DOHH2 (cell line): ENCODE results near the gene TXNIP.

Experiments used
- EZH2phosphoT487 ChIP-seq: fragments of 200-600 bp; sonication (generic); IDR thresholded peaks from 2 replicates; pipeline ENCODE4 v1.6.1; 2017; ENCODE audit warnings: borderline replicate concordance, mild to moderate bottlenecking, antibody characterized with exemption, low read length, moderate library complexity, mixed read lengths
- TF ChIP-seq, protein P1 (sequence below): fragments of 200-600 bp; sonication (generic); IDR thresholded peaks from one replicate; pipeline ENCODE4 v1.5.1; 2014; ENCODE audit warnings: antibody characterized with exemption, mild to moderate bottlenecking, low read depth, low read length; ENCODE audit not compliant: poor library complexity, severe bottlenecking

DNA sequence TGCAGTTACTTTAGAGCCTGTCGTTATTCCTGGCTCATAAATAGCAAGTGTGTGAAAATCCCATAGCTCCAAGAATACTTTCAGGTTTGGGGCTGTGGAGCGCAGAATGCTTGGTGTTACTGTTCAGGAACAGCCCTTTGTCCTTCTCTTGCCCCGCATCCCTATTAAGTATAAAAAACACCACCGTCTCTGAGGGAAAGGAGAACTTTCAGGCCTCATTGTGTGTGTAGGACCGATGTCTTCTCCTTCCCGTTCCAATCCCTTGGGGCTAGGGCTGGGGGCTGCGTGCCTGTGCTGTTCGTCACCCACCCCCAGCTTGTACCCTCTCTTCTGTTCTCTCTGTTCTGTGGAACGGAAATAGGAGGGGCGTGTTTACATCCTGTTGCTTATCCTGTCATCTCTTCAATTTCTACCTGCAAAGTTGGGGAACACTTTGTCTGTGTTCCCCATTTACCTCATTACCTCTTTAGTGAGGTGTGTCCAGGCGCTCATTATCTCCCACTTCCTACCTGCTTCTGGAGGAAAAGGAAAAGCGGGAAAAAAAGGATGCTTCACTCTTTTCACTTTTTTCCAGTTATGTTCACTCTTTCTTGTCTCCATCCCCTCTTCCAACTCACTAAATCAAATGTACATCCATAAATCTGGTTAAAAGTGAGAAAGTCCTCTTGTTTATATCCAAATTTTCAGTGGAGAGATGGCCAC, 788 bp upstream of the TXNIP start:
- TF ChIP-seq EZH2phosphoT487: no peak
- TF ChIP-seq, protein P1, sequence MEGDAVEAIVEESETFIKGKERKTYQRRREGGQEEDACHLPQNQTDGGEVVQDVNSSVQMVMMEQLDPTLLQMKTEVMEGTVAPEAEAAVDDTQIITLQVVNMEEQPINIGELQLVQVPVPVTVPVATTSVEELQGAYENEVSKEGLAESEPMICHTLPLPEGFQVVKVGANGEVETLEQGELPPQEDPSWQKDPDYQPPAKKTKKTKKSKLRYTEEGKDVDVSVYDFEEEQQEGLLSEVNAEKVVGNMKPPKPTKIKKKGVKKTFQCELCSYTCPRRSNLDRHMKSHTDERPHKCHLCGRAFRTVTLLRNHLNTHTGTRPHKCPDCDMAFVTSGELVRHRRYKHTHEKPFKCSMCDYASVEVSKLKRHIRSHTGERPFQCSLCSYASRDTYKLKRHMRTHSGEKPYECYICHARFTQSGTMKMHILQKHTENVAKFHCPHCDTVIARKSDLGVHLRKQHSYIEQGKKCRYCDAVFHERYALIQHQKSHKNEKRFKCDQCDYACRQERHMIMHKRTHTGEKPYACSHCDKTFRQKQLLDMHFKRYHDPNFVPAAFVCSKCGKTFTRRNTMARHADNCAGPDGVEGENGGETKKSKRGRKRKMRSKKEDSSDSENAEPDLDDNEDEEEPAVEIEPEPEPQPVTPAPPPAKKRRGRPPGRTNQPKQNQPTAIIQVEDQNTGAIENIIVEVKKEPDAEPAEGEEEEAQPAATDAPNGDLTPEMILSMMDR: no peak
